Liver (tissue), 3 donors: ENCODE data around the gene SLC7A4.

Source experiments
- CTCF ChIP-seq: fragments of 150-350 bp; IDR thresholded peaks from 2 replicates; pipeline ENCODE4 v1.5.1; 2017; ENCODE audit warnings: improper control_type of control experiment, low read depth, low read length; ENCODE audit not compliant: missing input control
- FOXA1 ChIP-seq: IDR thresholded peaks from 2 replicates; pipeline ENCODE4 v1.6.1; 2016; ENCODE audit warnings: antibody characterized with exemption
- GABPA ChIP-seq, 2 donors: IDR thresholded peaks in 1 of 2; conservative IDR thresholded peaks in 1 of 2; 2 replicates each; pipeline ENCODE4 v1.6.1; 2016; ENCODE audit warnings: antibody characterized with exemption in 2 of 2, mild to moderate bottlenecking in 1 of 2, moderate library complexity in 1 of 2
- MAX ChIP-seq: IDR thresholded peaks from 2 replicates; pipeline ENCODE4 v1.6.1; 2016; ENCODE audit warnings: antibody characterized with exemption
- RAD21 ChIP-seq, 2 donors: IDR thresholded peaks; 2 replicates each; pipeline ENCODE4 v1.6.1; 2016; ENCODE audit warnings: antibody characterized with exemption in 2 of 2, mild to moderate bottlenecking in 2 of 2
- REST ChIP-seq: IDR thresholded peaks from 2 replicates; pipeline ENCODE4 v1.6.1; 2016; ENCODE audit warnings: antibody characterized with exemption, mild to moderate bottlenecking
- RXRA ChIP-seq, 2 donors: IDR thresholded peaks; 2 replicates each; pipeline ENCODE4 v1.6.1; 2017 to 2018; ENCODE audit warnings: antibody characterized with exemption in 2 of 2, mild to moderate bottlenecking in 1 of 2
- SP1 ChIP-seq: IDR thresholded peaks from 2 replicates; pipeline ENCODE4 v1.6.1; 2018; ENCODE audit warnings: antibody characterized with exemption, mild to moderate bottlenecking
- TAF1 ChIP-seq: conservative IDR thresholded peaks from 2 replicates; pipeline ENCODE4 v1.6.1; 2016; ENCODE audit warnings: antibody characterized with exemption, mild to moderate bottlenecking
- TF ChIP-seq, protein P1 (sequence below): IDR thresholded peaks from 2 replicates; pipeline ENCODE4 v1.6.1; 2016; ENCODE audit warnings: antibody characterized with exemption
- donor health status: healthy.
- donor health status: healthy.

DNA sequence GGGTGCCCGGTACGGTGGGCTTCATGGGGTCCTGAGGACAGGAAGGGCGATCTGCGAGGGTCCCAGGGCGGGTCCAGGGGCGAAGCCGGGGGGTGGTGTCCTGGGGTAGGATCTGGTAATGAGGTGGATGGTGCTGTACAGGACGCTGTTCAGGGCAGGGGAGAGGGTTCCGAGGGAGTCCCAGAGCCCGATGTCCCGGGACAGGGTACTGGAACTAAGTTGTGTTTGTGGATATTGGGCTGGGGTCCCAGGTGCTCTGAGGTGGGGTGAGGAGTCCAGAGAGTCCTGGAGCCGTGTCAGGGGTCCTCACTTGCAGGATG, 49.8 kb downstream of the SLC7A4 start:
- TF ChIP-seq CTCF: no peak
- no peak for TF ChIP-seq MAX
- no peak for TF ChIP-seq SP1
- no peak for TF ChIP-seq TAF1
- TF ChIP-seq RXRA (IDR thresholded peaks at IDR 0.05): no peak
- TF ChIP-seq RAD21 (IDR thresholded peaks at IDR 0.05): no peak
- no peak for TF ChIP-seq GABPA (IDR thresholded peaks at IDR 0.05 in 1 of 2, conservative IDR thresholded peaks at IDR 0.05 in 1 of 2)
- no peak for TF ChIP-seq REST
- TF ChIP-seq, protein P1, sequence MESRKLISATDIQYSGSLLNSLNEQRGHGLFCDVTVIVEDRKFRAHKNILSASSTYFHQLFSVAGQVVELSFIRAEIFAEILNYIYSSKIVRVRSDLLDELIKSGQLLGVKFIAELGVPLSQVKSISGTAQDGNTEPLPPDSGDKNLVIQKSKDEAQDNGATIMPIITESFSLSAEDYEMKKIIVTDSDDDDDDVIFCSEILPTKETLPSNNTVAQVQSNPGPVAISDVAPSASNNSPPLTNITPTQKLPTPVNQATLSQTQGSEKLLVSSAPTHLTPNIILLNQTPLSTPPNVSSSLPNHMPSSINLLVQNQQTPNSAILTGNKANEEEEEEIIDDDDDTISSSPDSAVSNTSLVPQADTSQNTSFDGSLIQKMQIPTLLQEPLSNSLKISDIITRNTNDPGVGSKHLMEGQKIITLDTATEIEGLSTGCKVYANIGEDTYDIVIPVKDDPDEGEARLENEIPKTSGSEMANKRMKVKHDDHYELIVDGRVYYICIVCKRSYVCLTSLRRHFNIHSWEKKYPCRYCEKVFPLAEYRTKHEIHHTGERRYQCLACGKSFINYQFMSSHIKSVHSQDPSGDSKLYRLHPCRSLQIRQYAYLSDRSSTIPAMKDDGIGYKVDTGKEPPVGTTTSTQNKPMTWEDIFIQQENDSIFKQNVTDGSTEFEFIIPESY: no peak
- TF ChIP-seq FOXA1: no peak
